Neural cell (in vitro differentiated cells): Measurements from ENCODE around the gene RACK1. TPM values are rescaled to one million over a fixed set of nuclear protein-coding genes. Genes with fewer than 3 reads are reported as not detected.

Experiments used
- H2AFZ ChIP-seq: fragments of 200-600, 300-800 bp; sonication (generic), shearing (Covaris generic); 2 replicates; pipeline ENCODE4 v1.6.0; 2014; ENCODE audit warnings: low read depth, mild to moderate bottlenecking, antibody characterized with exemption, low read length, moderate library complexity
- H3F3A ChIP-seq: fragments of 200-600 bp; shearing (Covaris generic); 2 replicates; pipeline ENCODE4 v1.6.1; 2016; ENCODE audit warnings: mild to moderate bottlenecking, moderate library complexity, mixed read lengths, antibody characterized with exemption, low read length; ENCODE audit not compliant: insufficient read depth, poor library complexity, severe bottlenecking
- H3K27ac ChIP-seq: fragments of 200-600, 300-800 bp; sonication (generic), shearing (Covaris generic); 2 replicates; pipeline ENCODE4 v1.5.1; 2014; ENCODE audit warnings: mild to moderate bottlenecking, low read length, moderate library complexity
- H3K27me3 ChIP-seq: fragments of 300-800, 200-600 bp; sonication (generic), shearing (Covaris generic); 2 replicates; pipeline ENCODE4 v1.6.0; 2014; ENCODE audit warnings: mild to moderate bottlenecking, low read depth, low read length, moderate library complexity; ENCODE audit not compliant: insufficient read depth
- H3K36me3 ChIP-seq: fragments of 300-800, 200-600 bp; sonication (generic), shearing (Covaris generic); 2 replicates; pipeline ENCODE4 v1.5.1; 2014; ENCODE audit warnings: mild to moderate bottlenecking, antibody characterized with exemption, low read length, moderate library complexity; ENCODE audit not compliant: insufficient read depth
- H3K4me2 ChIP-seq: fragments of 300-800, 200-600 bp; sonication (generic), shearing (Covaris generic); 2 replicates; pipeline ENCODE4 v1.6.0; 2014; ENCODE audit warnings: mild to moderate bottlenecking, low read length
- H3K4me3 ChIP-seq: fragments of 300-800, 200-600 bp; sonication (generic), shearing (Covaris generic); 2 replicates; pipeline ENCODE4 v1.5.1; 2014; ENCODE audit warnings: mild to moderate bottlenecking, low read length, moderate library complexity
- H3K79me2 ChIP-seq: fragments of 200-600 bp; shearing (Covaris generic); replicated peaks from 2 replicates; pipeline ENCODE4 v1.6.0; 2014; ENCODE audit warnings: mild to moderate bottlenecking, low read length, moderate library complexity; ENCODE audit not compliant: insufficient read depth
- H3K9ac ChIP-seq: fragments of 300-800, 200-600 bp; sonication (generic), shearing (Covaris generic); 2 replicates; pipeline ENCODE4 v1.6.1; 2016; ENCODE audit warnings: mild to moderate bottlenecking, low read length, mixed read lengths
- H3K9me2 ChIP-seq: fragments of 200-600 bp; shearing (Covaris generic); 2 replicates; pipeline ENCODE4 v1.6.1; 2016; ENCODE audit warnings: mild to moderate bottlenecking, low read length, mixed read lengths; ENCODE audit not compliant: insufficient read depth
- H3K9me3 ChIP-seq: fragments of 200-600, 300-800 bp; sonication (generic), shearing (Covaris generic); 2 replicates; pipeline ENCODE4 v1.6.1; 2016; ENCODE audit warnings: mild to moderate bottlenecking, mixed run types, low read length, moderate library complexity, mixed read lengths
- H4K20me1 ChIP-seq: fragments of 200-600 bp; shearing (Covaris generic); 2 replicates; pipeline ENCODE4 v1.6.1; 2016; ENCODE audit warnings: mild to moderate bottlenecking, mixed run types; ENCODE audit not compliant: insufficient read depth
- EP300 ChIP-seq: fragments of 450-650 bp; conservative IDR thresholded peaks from 2 replicates; pipeline ENCODE4 v1.6.1; 2014; ENCODE audit warnings: antibody characterized with exemption, mild to moderate bottlenecking, moderate library complexity; ENCODE audit not compliant: poor library complexity, severe bottlenecking
- EZH2 ChIP-seq: fragments of 200-600, 300-800 bp; shearing (Covaris generic), sonication (generic); IDR thresholded peaks from 2 replicates; pipeline ENCODE4 v1.6.1; 2014; ENCODE audit warnings: antibody characterized with exemption, low read length, borderline replicate concordance, mild to moderate bottlenecking; ENCODE audit not compliant: insufficient read depth, poor library complexity, severe bottlenecking
- MXI1 ChIP-seq: fragments of 450-650 bp; conservative IDR thresholded peaks from 2 replicates; pipeline ENCODE4 v1.6.1; 2014; ENCODE audit warnings: antibody characterized with exemption, mild to moderate bottlenecking; ENCODE audit not compliant: poor library complexity, severe bottlenecking
- POLR2AphosphoS5 ChIP-seq: IDR thresholded peaks from 2 replicates; pipeline ENCODE4 v1.6.1; 2012
- RAD21 ChIP-seq: fragments of 450-650 bp; conservative IDR thresholded peaks from 2 replicates; pipeline ENCODE4 v1.6.1; 2014; ENCODE audit warnings: antibody characterized with exemption, mild to moderate bottlenecking, moderate library complexity
- REST ChIP-seq: IDR thresholded peaks from 2 replicates; pipeline ENCODE4 v1.6.1; 2012; ENCODE audit warnings: borderline replicate concordance
- SMC3 ChIP-seq: fragments of 450-650 bp; conservative IDR thresholded peaks from 2 replicates; pipeline ENCODE4 v1.6.1; 2014; ENCODE audit warnings: antibody characterized with exemption, mild to moderate bottlenecking, moderate library complexity; ENCODE audit not compliant: poor library complexity
- TAF1 ChIP-seq: IDR thresholded peaks from 2 replicates; pipeline ENCODE4 v1.6.1; 2012; ENCODE audit warnings: low read depth
- polyA plus RNA-seq: library from polyadenylated mRNA; depleted of rRNA; stranded (reverse); fragments of >200 nt; gene quantifications from 2 replicates; pipeline ENCODE4 v1.2.3, GENCODE V29; 2014
- TF ChIP-seq, protein P1 (sequence below): fragments of 450-650 bp; IDR thresholded peaks from 2 replicates; pipeline ENCODE4 v1.5.1; 2014; ENCODE audit warnings: antibody characterized with exemption, mild to moderate bottlenecking, moderate library complexity; ENCODE audit not compliant: poor library complexity, severe bottlenecking

Gene RACK1
- polyA plus RNA-seq, 1 donor from 2014 or later, result 2,178 TPM

DNA sequence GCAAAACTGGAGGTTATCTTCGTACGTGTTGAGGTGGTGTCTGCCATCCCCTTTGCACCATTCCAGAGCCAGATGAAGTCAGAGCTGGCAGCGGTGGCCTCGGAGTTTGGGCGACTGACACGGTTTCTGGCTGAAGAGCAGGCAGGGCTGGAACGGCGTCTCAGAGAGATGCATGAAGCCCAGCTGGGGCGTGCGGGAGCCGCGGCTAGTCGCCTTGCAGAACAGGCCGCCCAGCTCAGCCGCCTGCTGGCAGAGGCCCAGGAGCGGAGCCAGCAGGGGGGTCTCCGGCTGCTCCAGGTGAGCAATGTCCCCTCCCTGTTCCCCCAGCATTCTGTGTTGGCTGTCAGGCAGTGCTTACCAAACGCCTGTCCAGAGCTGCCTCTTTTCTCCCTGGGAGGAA is 11.1 kb downstream of the RACK1 start:
- Histone ChIP-seq H3K9me2 (no peaks in the 10 kb centered on the region), H3K9ac (no peak overlapping the region), H3K4me3 (no peak overlapping the region), H4K20me1 (no peaks in the 10 kb centered on the region), H3K27ac (no peak overlapping the region), H3K4me2 (no peak overlapping the region), H2AFZ (no peak overlapping the region), H3K9me3 (no peaks in the 10 kb centered on the region), H3K27me3 (no peaks in the 10 kb centered on the region), H3K79me2 (peaks cover under 1% of the 10 kb centered on the region), H3F3A (no peaks in the 10 kb centered on the region), H3K36me3 (peaks cover 6% of the 10 kb centered on the region)
- TF ChIP-seq POLR2AphosphoS5 (no peak), REST (no peak), EZH2 (no peak), EP300 (no peak), SMC3 (no peak), MXI1 (no peak), RAD21 (no peak), TAF1 (no peak)
- TF ChIP-seq, protein P1, sequence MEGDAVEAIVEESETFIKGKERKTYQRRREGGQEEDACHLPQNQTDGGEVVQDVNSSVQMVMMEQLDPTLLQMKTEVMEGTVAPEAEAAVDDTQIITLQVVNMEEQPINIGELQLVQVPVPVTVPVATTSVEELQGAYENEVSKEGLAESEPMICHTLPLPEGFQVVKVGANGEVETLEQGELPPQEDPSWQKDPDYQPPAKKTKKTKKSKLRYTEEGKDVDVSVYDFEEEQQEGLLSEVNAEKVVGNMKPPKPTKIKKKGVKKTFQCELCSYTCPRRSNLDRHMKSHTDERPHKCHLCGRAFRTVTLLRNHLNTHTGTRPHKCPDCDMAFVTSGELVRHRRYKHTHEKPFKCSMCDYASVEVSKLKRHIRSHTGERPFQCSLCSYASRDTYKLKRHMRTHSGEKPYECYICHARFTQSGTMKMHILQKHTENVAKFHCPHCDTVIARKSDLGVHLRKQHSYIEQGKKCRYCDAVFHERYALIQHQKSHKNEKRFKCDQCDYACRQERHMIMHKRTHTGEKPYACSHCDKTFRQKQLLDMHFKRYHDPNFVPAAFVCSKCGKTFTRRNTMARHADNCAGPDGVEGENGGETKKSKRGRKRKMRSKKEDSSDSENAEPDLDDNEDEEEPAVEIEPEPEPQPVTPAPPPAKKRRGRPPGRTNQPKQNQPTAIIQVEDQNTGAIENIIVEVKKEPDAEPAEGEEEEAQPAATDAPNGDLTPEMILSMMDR, result no peak

GRCh38 chr5:181231432-181231831 is 12.3 kb downstream of the RACK1 start:
- H3K27ac ChIP-seq, result no peak overlapping the region
- no peak overlapping the region for H3K9ac ChIP-seq
- H3K9me3 ChIP-seq, result no peaks in the 10 kb centered on the region
- peaks cover 3% of the 10 kb centered on the region for H3K79me2 ChIP-seq
- H3F3A ChIP-seq, result no peaks in the 10 kb centered on the region
- no peak for TF ChIP-seq SMC3
- TF ChIP-seq REST, result no peak
- no peak for TF ChIP-seq EZH2
- TF ChIP-seq, protein P1, result no peak
- TF ChIP-seq MXI1, result no peak
- TF ChIP-seq POLR2AphosphoS5, result no peak
- no peak for TF ChIP-seq TAF1
- TF ChIP-seq EP300, result no peak
- no peak overlapping the region for H3K4me2 ChIP-seq
- H2AFZ ChIP-seq, result no peak overlapping the region
- H3K36me3 ChIP-seq, result no peaks in the 10 kb centered on the region
- no peaks in the 10 kb centered on the region for H3K9me2 ChIP-seq
- H4K20me1 ChIP-seq, result no peaks in the 10 kb centered on the region
- no peaks in the 10 kb centered on the region for H3K27me3 ChIP-seq
- no peak overlapping the region for H3K4me3 ChIP-seq
